GM12874 (cell line): ENCODE results near the gene NDUFB3.

ENCODE experiments used
- TF ChIP-seq, protein P1 (sequence below): IDR thresholded peaks from 2 replicates; pipeline ENCODE4 v1.5.1; 2011; ENCODE audit warnings: low read depth, mild to moderate bottlenecking, control low read depth, low read length, moderate library complexity; ENCODE audit not compliant: insufficient read depth

The NDUFB3 gene

DNA sequence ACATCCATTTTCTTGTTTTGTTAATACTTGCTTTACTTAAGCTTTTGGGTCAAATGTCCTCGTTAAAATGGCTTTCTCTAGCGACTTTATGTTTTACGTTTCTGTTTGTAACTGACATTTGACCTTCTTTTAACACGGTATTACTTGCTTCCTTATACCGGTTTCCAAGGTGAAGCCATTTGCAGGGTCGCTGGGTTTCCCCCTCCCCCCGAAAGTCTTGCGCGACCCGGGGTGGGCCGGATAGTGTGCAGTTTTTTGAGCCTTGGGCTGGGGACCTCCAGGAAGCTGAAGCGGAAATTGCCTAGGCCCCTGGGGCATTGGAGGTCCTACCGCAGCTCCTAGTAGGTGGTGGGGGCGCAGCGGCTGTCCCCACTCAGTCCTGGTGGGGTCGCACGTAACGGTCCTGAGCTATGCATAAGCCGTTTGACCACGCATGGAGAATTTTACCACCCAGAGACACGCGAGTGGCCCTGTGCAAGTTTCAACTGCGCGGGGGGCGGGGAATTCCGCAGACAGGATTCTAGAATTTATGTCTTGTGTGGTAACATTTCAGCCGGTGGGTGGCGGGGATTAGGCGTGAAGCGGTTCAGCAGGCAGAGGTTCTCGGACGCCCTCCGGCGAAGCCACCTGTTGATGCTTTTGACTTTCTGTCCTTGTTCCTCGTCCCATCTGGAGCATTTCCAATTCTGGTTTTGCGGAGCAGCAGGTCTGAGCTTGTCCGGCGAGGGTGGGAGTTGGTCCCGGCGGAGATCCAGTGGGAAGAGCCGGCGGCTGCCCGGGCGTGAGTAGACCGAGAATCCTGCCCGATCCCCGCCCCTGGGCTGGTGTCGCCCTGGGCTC, 46.5 kb downstream of the NDUFB3 start:
- TF ChIP-seq, protein P1, sequence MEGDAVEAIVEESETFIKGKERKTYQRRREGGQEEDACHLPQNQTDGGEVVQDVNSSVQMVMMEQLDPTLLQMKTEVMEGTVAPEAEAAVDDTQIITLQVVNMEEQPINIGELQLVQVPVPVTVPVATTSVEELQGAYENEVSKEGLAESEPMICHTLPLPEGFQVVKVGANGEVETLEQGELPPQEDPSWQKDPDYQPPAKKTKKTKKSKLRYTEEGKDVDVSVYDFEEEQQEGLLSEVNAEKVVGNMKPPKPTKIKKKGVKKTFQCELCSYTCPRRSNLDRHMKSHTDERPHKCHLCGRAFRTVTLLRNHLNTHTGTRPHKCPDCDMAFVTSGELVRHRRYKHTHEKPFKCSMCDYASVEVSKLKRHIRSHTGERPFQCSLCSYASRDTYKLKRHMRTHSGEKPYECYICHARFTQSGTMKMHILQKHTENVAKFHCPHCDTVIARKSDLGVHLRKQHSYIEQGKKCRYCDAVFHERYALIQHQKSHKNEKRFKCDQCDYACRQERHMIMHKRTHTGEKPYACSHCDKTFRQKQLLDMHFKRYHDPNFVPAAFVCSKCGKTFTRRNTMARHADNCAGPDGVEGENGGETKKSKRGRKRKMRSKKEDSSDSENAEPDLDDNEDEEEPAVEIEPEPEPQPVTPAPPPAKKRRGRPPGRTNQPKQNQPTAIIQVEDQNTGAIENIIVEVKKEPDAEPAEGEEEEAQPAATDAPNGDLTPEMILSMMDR = peak; percentile 31

DNA sequence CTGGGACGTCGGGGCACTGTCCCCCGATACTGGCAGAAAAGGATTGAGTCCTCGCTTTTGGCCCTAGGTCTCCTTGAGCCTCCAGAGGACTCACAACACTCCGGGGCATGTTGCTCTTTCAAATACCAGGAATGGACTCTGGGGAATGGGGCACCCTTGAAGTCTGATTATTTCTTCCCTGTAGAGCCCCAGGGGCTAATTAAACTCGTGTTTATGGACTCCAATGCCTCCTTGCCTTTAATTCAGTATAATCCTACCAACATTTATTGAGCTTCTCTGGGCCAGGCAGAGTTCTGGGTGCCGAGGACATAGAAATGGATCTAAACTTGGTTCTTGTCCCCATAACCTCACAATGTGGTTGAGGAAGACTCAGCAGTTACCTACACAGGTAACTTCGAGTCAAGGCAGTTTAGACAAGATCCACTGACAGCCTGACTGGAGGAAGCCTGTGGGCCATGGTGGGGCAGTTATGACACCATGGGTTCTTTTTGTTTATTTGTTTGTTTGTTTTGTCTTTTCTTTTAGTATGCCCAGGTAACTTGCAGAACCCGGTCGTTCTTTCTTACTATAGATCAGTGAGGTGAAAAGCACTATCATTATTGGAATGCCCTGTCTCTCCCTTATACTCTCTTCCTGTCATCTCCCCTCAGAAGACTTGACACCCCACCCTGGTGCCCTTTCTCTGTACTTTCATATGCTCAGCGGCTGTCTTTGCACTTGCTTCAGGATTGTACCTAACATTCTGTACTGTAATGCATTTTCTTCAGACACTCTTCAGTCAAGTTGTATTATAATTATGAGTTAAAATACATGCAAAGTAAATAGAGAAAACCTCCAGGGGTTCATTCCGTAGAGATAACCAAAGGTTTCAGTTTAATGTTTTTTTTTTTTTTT, 47.4 kb downstream of the NDUFB3 start:
- TF ChIP-seq, protein P1 = no peak

DNA sequence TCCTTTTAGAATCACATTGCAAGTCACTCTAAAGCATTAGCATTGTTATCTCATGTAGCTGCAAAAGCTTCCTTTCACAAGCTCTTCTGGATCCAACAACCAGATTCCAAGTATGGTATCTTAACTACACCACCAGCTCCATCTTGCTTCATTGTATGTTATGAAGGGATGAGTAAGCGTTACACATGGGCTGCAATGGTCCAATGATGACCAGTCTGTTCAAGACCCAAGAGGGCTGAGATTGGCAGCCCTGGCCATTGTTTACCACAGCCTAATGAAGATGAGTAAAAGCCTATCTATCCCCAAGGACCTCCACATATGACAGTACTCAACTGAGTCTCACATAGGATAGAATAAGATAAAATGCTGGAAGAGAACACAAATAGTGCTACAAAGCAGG, 50.5 kb downstream of the NDUFB3 start:
- TF ChIP-seq, protein P1 = no peak

DNA sequence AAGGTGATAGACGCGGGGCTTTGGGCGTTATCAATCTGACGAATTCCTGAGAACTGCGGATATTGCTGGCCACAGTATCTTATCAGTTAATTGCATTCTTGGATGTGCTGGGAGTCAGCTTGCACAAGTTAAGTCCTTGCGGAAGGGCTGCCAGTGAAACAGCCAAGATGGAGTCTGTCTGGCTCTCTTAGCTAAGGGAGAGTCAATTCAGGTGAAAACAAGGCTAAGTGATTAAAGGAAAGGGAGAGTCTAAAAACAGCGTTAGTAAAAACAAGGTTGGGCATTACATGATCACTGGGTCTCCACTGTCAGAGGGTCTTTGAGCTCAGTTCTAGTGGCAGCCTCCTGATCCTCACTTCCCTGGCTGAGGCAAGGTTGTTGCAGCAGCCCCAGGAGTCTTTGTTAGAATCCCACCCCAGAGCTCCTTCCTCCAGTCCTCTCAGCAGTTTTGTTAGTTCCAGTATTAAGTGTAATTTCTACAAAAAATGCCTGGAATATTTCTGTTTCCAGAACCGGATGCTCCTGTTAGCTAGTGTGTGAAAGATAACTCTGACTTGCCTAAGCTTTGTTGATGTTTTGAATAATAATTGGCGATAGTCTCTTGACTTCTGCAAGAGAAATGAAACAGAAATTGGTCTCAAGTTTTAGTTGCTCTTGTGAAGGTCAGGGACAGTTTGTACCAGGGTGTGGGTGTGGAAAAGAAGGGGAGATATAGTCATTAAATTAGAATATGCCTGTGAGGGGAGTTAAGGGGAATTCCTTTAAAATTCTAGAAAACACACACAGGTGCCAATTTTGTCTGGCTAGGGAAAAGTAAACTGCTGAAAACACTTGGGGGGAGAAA, 54.7 kb downstream of the NDUFB3 start:
- TF ChIP-seq, protein P1 = no peak

DNA sequence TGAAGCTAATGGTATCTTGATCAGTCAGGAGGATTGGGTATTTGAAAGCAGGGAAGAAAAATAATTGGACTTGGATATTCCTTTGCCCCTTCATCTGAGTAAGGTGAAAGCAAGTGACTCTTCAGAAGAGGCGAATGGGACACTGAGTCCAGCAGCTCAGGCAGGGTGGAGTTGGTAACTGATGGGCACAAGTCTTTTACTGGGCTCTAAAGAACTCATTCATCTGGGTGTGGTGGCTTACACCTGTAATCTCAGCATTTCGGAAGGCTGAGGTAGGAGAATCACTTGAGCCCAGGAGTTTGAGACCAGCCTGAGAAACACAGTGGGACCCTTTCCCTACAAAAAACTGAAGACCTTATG, 55.3 kb downstream of the NDUFB3 start:
- TF ChIP-seq, protein P1 = no peak

DNA sequence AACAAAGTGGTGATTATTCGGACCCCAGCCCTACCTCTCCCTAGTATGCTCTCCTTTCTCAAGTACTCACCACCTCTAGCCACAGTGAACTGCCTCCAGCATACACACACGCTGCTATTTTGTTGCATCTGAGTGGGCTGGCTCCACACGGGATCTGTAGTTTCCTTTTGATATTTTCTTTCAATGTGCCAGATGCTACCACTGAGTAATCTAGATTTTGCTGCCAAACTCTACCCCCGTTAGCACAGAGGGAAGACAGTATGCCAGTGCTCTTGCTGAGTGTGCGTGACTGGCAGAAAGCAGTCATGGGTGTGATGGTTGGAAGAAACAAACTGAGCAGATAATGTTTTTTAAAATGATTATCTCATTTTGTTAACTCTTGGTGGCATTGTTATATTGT, 55.8 kb downstream of the NDUFB3 start:
- TF ChIP-seq, protein P1 = no peak
